Measurements from ENCODE around the gene DUT.

DUT gene

GRCh38 chr15:48330105-48330785 lies 984 bp upstream of the DUT start:
- no peak for DNase-seq (ENCODE audit: low read depth in 2 of 2)

GRCh38 chr15:48331796-48332641 lies 790 bp downstream of the DUT start:
- peak; percentile 61 to 75 for DNase-seq (ENCODE audit: low read depth in 2 of 2)

GRCh38 chr15:48332642-48333034 lies 1.4 kb downstream of the DUT start:
- DNase-seq (ENCODE audit: low read depth in 2 of 2) = no peak

GRCh38 chr15:48333540-48333939 lies 2.3 kb downstream of the DUT start:
- no peak for DNase-seq (ENCODE audit: low read depth in 2 of 2)

- DNase-seq (ENCODE audit: low read depth in 2 of 2) = no peak
These were observed 3.0 kb downstream of the DUT start for GRCh38 chr15:48334260-48334659.

GRCh38 chr15:48336940-48337339 lies 5.7 kb downstream of the DUT start:
- DNase-seq (ENCODE audit: low read depth in 2 of 2) = no peak

GRCh38 chr15:48337607-48338006 lies 6.4 kb downstream of the DUT start:
- DNase-seq (ENCODE audit: low read depth in 2 of 2) = no peak

GRCh38 chr15:48340111-48340510 lies 8.9 kb downstream of the DUT start:
- DNase-seq (ENCODE audit: low read depth in 2 of 2) = no peak

GRCh38 chr15:48343865-48344264 lies 12.6 kb downstream of the DUT start:
- no peak for DNase-seq (ENCODE audit: low read depth in 2 of 2)

GRCh38 chr15:48345516-48345915 lies 14.3 kb downstream of the DUT start:
- no peak for DNase-seq (ENCODE audit: low read depth in 2 of 2)

- DNase-seq (ENCODE audit: low read depth in 2 of 2) = peak in 1 of 2 experiments; percentile 26
These were observed 21.3 kb downstream of the DUT start for GRCh38 chr15:48352474-48353072.

GRCh38 chr15:48354694-48355303 lies 23.6 kb downstream of the DUT start:
- no peak for DNase-seq (ENCODE audit: low read depth in 2 of 2)

GRCh38 chr15:48355377-48355776 lies 24.1 kb downstream of the DUT start:
- no peak for DNase-seq (ENCODE audit: low read depth in 2 of 2)

- no peak for DNase-seq (ENCODE audit: low read depth in 2 of 2)
These were observed 27.3 kb downstream of the DUT start for GRCh38 chr15:48358229-48359152.

- no peak for DNase-seq (ENCODE audit: low read depth in 2 of 2)
These were observed 29.6 kb downstream of the DUT start for GRCh38 chr15:48360841-48361240.

- DNase-seq (ENCODE audit: low read depth in 2 of 2) = no peak
These were observed 30.5 kb downstream of the DUT start for GRCh38 chr15:48361685-48362084.

GRCh38 chr15:48363474-48363873 lies 32.2 kb downstream of the DUT start:
- DNase-seq (ENCODE audit: low read depth in 2 of 2) = no peak

- DNase-seq (ENCODE audit: low read depth in 2 of 2) = no peak
These were observed 34.3 kb downstream of the DUT start for GRCh38 chr15:48365575-48365974.

- no peak for DNase-seq (ENCODE audit: low read depth in 2 of 2)
These were observed 35.5 kb downstream of the DUT start for GRCh38 chr15:48366584-48367312.

GRCh38 chr15:48367483-48367882 lies 36.3 kb downstream of the DUT start:
- no peak for DNase-seq (ENCODE audit: low read depth in 2 of 2)

- no peak for DNase-seq (ENCODE audit: low read depth in 2 of 2)
These were observed 39.2 kb downstream of the DUT start for GRCh38 chr15:48370460-48370859.

Data from stimulated activated CD4-positive, alpha-beta T cell treated with anti-CD3 and anti-CD28 coated beads, Interleukin-12 subunit alpha, Interleukin-12 subunit beta, amount 100 ng/mL, for 24 hours (primary cell).